IMR-90 (cell line): ENCODE data around the gene GLB1L. TPM values are rescaled to one million over a fixed set of nuclear protein-coding genes. Genes with fewer than 3 reads are reported as not detected.

Experiments used
- ATAC-seq: fragments of 200-7000 bp; cut with Tn5 transposase; 2 replicates; pipeline ENCODE4 v1.9.1; 2020; ENCODE audit warnings: low read depth, mild to moderate bottlenecking, moderate library complexity
- BruUV-seq: library from RNA; stranded (reverse); fragments of 400-500 nt; replicated peaks from 2 replicates; lab custom pipeline; 2021; lab: Mats Ljungman, UMichigan
- CTCF ChIA-PET: fragments of 300-600 bp; formaldehyde crosslinking; extraction: SDS; loops from one replicate; lab custom pipeline; 2021; ENCODE audit warnings: antibody characterized with exemption; lab: Yijun Ruan, JAX
- POLR2A ChIA-PET: fragments of 300-600 bp; sonication (Branson Sonifier 250); formaldehyde crosslinking; loops from one replicate; lab custom pipeline; 2022; ENCODE audit warnings: antibody characterized with exemption; ENCODE audit not compliant: unreplicated experiment; lab: Charles Lee
- DNase-seq: peaks from one replicate; pipeline ENCODE4 v3.0.0; 2013
- H2AFZ ChIP-seq: replicated peaks from 2 replicates; pipeline ENCODE3; 2013; ENCODE audit warnings: low read length, mild to moderate bottlenecking; ENCODE audit not compliant: poor library complexity
- H2AK5ac ChIP-seq: 2 replicates; pipeline ENCODE4 v1.6.1; 2013; ENCODE audit warnings: low read depth, low read length, inconsistent platforms
- H2AK9ac ChIP-seq: replicated peaks from 2 replicates; pipeline ENCODE3; 2013; ENCODE audit warnings: mild to moderate bottlenecking, low read depth, low read length, moderate library complexity; ENCODE audit not compliant: poor library complexity
- H2BK120ac ChIP-seq: 2 replicates; pipeline ENCODE4 v1.6.1; 2013; ENCODE audit warnings: low read depth, low read length, inconsistent platforms
- H2BK15ac ChIP-seq: 3 replicates; pipeline ENCODE4 v1.6.1; 2013; ENCODE audit warnings: low read depth, low read length, inconsistent platforms
- H2BK20ac ChIP-seq: 2 replicates; pipeline ENCODE4 v1.6.1; 2013; ENCODE audit warnings: low read depth, mild to moderate bottlenecking, inconsistent platforms, low read length, moderate library complexity
- H2BK5ac ChIP-seq: 2 replicates; pipeline ENCODE4 v1.6.1; 2013; ENCODE audit warnings: mild to moderate bottlenecking, low read depth, low read length, inconsistent platforms; ENCODE audit not compliant: poor library complexity, severe bottlenecking
- H3K14ac ChIP-seq: replicated peaks from 2 replicates; pipeline ENCODE4 v1.6.1; 2013; ENCODE audit warnings: low read depth, low read length, inconsistent platforms
- H3K18ac ChIP-seq: 2 replicates; pipeline ENCODE4 v1.6.1; 2013; ENCODE audit warnings: low read depth, low read length, control low read depth
- H3K23ac ChIP-seq: 2 replicates; pipeline ENCODE4 v1.6.1; 2013; ENCODE audit warnings: low read depth, low read length, inconsistent platforms
- H3K27ac ChIP-seq: 2 replicates; pipeline ENCODE4 v1.5.1; 2013; ENCODE audit warnings: mild to moderate bottlenecking, control low read depth, low read length; ENCODE audit not compliant: insufficient read depth
- H3K27me3 ChIP-seq: 2 replicates; pipeline ENCODE4 v1.6.1; 2013; ENCODE audit warnings: low read length; ENCODE audit not compliant: control insufficient read depth, insufficient read depth
- H3K36me3 ChIP-seq: 2 replicates; pipeline ENCODE4 v1.6.1; 2013; ENCODE audit warnings: low read length, mixed read lengths; ENCODE audit not compliant: control insufficient read depth, insufficient read depth
- H3K4ac ChIP-seq: 2 replicates; pipeline ENCODE4 v1.6.1; 2013; ENCODE audit warnings: low read depth, low read length, inconsistent platforms
- H3K4me1 ChIP-seq: 2 replicates; pipeline ENCODE4 v1.6.1; 2013; ENCODE audit warnings: low read length, mixed read lengths; ENCODE audit not compliant: control insufficient read depth, insufficient read depth
- H3K4me2 ChIP-seq: 2 replicates; pipeline ENCODE4 v1.6.1; 2013; ENCODE audit warnings: low read depth, mild to moderate bottlenecking, control low read depth, low read length, moderate library complexity
- H3K4me3 ChIP-seq: 2 replicates; pipeline ENCODE4 v1.5.1; 2013; ENCODE audit warnings: low read depth, mild to moderate bottlenecking, control low read depth, low read length, moderate library complexity; ENCODE audit not compliant: insufficient read depth
- H3K56ac ChIP-seq: 2 replicates; pipeline ENCODE4 v1.6.1; 2013; ENCODE audit warnings: low read length, inconsistent platforms; ENCODE audit not compliant: insufficient read depth; ENCODE audit errors: extremely low read depth
- H3K79me1 ChIP-seq, 2 experiments: 2 replicates each; pipeline ENCODE4 v1.6.1; 2013; ENCODE audit warnings: low read length in 2 of 2, inconsistent platforms in 1 of 2, low read depth in 1 of 2
- H3K9ac ChIP-seq: 2 replicates; pipeline ENCODE4 v1.6.1; 2013; ENCODE audit warnings: low read depth, low read length, control low read depth
- H3K9me1 ChIP-seq: 2 replicates; pipeline ENCODE4 v1.6.1; 2013; ENCODE audit warnings: low read length, inconsistent platforms; ENCODE audit not compliant: insufficient read depth
- H3K9me3 ChIP-seq: 2 replicates; pipeline ENCODE4 v1.6.1; 2013; ENCODE audit warnings: low read length; ENCODE audit not compliant: control insufficient read depth, insufficient read depth
- H4K20me1 ChIP-seq: 2 replicates; pipeline ENCODE4 v1.6.1; 2013; ENCODE audit warnings: low read length, inconsistent platforms; ENCODE audit not compliant: insufficient read depth
- H4K5ac ChIP-seq: 2 replicates; pipeline ENCODE4 v1.6.1; 2013; ENCODE audit warnings: mild to moderate bottlenecking, low read depth, low read length, control low read depth
- H4K8ac ChIP-seq, 2 experiments: 2 replicates each; pipeline ENCODE4 v1.6.1; 2013; ENCODE audit warnings: low read depth in 2 of 2, low read length in 2 of 2, control low read depth in 1 of 2, inconsistent platforms in 1 of 2
- H4K91ac ChIP-seq: 2 replicates; pipeline ENCODE4 v1.6.1; 2013; ENCODE audit warnings: low read depth, low read length, inconsistent platforms; ENCODE audit not compliant: insufficient read depth
- BHLHE40 ChIP-seq: fragments of 150-350 bp; IDR thresholded peaks from 2 replicates; pipeline ENCODE4 v1.6.1; 2016; ENCODE audit warnings: mild to moderate bottlenecking, low read depth, low read length
- CEBPB ChIP-seq: IDR thresholded peaks from 2 replicates; pipeline ENCODE4 v1.6.1; 2012; ENCODE audit warnings: low read depth, low read length, improper control_type of control experiment
- CHD1 ChIP-seq: IDR thresholded peaks from 2 replicates; pipeline ENCODE4 v1.6.1; 2012; ENCODE audit warnings: low read depth, low read length, improper control_type of control experiment
- ELK1 ChIP-seq: fragments of 150-350 bp; IDR thresholded peaks from 2 replicates; pipeline ENCODE4 v1.6.1; 2016; ENCODE audit warnings: low read depth, mild to moderate bottlenecking, low read length, moderate library complexity, borderline replicate concordance
- FOS ChIP-seq: fragments of 150-350 bp; IDR thresholded peaks from 2 replicates; pipeline ENCODE4 v1.6.1; 2016; ENCODE audit warnings: low read depth, low read length
- MAFK ChIP-seq: IDR thresholded peaks from 2 replicates; pipeline ENCODE4 v1.6.1; 2012; ENCODE audit warnings: low read depth, low read length, improper control_type of control experiment
- MAZ ChIP-seq: IDR thresholded peaks from 2 replicates; pipeline ENCODE4 v1.6.1; 2012; ENCODE audit warnings: low read depth, mild to moderate bottlenecking, low read length, improper control_type of control experiment, moderate library complexity, borderline replicate concordance
- MXI1 ChIP-seq: IDR thresholded peaks from 2 replicates; pipeline ENCODE4 v1.6.1; 2012; ENCODE audit warnings: low read depth, mild to moderate bottlenecking, low read length, moderate library complexity, borderline replicate concordance
- NFE2L2 ChIP-seq: fragments of 150-350 bp; IDR thresholded peaks from 2 replicates; pipeline ENCODE4 v1.6.1; 2016; ENCODE audit warnings: low read depth, mild to moderate bottlenecking, low read length
- POLR2A ChIP-seq: IDR thresholded peaks from 2 replicates; pipeline ENCODE4 v1.6.1; 2012; ENCODE audit warnings: mild to moderate bottlenecking, low read depth, low read length
- RAD21 ChIP-seq: IDR thresholded peaks from 2 replicates; pipeline ENCODE4 v1.6.1; 2012; ENCODE audit warnings: low read length, improper control_type of control experiment
- RCOR1 ChIP-seq: IDR thresholded peaks from 2 replicates; pipeline ENCODE4 v1.6.1; 2012; ENCODE audit warnings: mild to moderate bottlenecking, low read length, improper control_type of control experiment; ENCODE audit not compliant: insufficient replicate concordance
- RFX5 ChIP-seq: IDR thresholded peaks from 2 replicates; pipeline ENCODE4 v1.8.0; 2012; ENCODE audit warnings: low read depth, mild to moderate bottlenecking, low read length, moderate library complexity
- SMC3 ChIP-seq: fragments of 150-350 bp; IDR thresholded peaks from 2 replicates; pipeline ENCODE4 v1.6.1; 2016; ENCODE audit warnings: low read depth, mild to moderate bottlenecking, antibody characterized with exemption, low read length, moderate library complexity
- WGBS, 2 experiments: methylation state at CpG; one replicate each; pipeline versions ENCODE4 v1.1.5 to v1.1.7; 2013; ENCODE audit warnings: missing lambda C conversion rate in 2 of 2; ENCODE audit not compliant: insufficient read length in 1 of 2; ENCODE audit errors: extremely low coverage in 2 of 2; 5-methylcytosine and 5-hydroxymethylcytosine counted together
- dilution Hi-C: fragments of 300-500 bp; cut with HindIII; formaldehyde crosslinking; loops from one replicate; pipeline ENCODE4 v1.14.3; 2018; ENCODE audit warnings: low sequenced_read_pairs; ENCODE audit not compliant: unreplicated experiment
- in situ Hi-C: fragments of 300-500 bp; cut with MboI; formaldehyde crosslinking; loops from 3 replicates; pipeline ENCODE4 v1.14.3; 2019; ENCODE audit warnings: low sequenced_read_pairs, inconsistent platforms, mixed read lengths
- intact Hi-C: fragments of 100-400 bp; cut with micrococcal nuclease; formaldehyde crosslinking; loops from 2 replicates; pipeline ENCODE4 v1.10.0; 2022
- polyA plus RNA-seq, 3 experiments: library from polyadenylated mRNA; depleted of rRNA; stranded (reverse); fragments of >200 nt; gene quantifications; 2 replicates each; pipeline ENCODE4 v1.2.3, GENCODE V29; 2012; ENCODE audit warnings: low replicate concordance in 1 of 3
- total RNA-seq: library from RNA; depleted of rRNA; stranded (reverse); fragments of >200 nt; gene quantifications from 2 replicates; pipeline ENCODE4 v1.2.3, GENCODE V29; 2012
- TF ChIP-seq, protein P1 (sequence below): fragments of 150-350 bp; IDR thresholded peaks from 2 replicates; pipeline ENCODE4 v1.6.1; 2017; ENCODE audit warnings: mild to moderate bottlenecking, antibody characterized with exemption, low read length, low read depth
- TF ChIP-seq, protein P2 (sequence below): conservative IDR thresholded peaks from 2 replicates; pipeline ENCODE4 v1.5.1; 2012; ENCODE audit warnings: mild to moderate bottlenecking, low read depth, low read length, improper control_type of control experiment

The GLB1L gene
- total and polyA plus RNA-seq, 2 of the 4 experiments (the other 2 are of a cell fraction), result 4.1 to 6.2 TPM

- Histone ChIP-seq H2AFZ (no peak overlapping the region), H2BK120ac (no peak overlapping the region), H3K23ac (no peak overlapping the region), H3K9ac (no peak overlapping the region), H4K20me1 (no peaks in the 10 kb centered on the region), H3K9me3 (no peaks in the 10 kb centered on the region), H2AK5ac (no peak overlapping the region), H3K27ac (no peak overlapping the region), H4K8ac (no peak overlapping the region), H4K5ac (no peak overlapping the region), H3K36me3 (no peaks in the 10 kb centered on the region), H2BK20ac (no peak overlapping the region), H2AK9ac (no peak overlapping the region), H3K79me1 (no peaks in the 10 kb centered on the region), H3K27me3 (peaks cover 35% of the 10 kb centered on the region), H3K9me1 (no peaks in the 10 kb centered on the region), H2BK15ac (no peak overlapping the region), H3K14ac (no peak overlapping the region), H3K4me2 (no peak overlapping the region), H3K4me3 (no peak overlapping the region), H4K91ac (no peak overlapping the region), H2BK5ac (no peak overlapping the region), H3K4ac (no peak overlapping the region), H3K18ac (no peak overlapping the region), H3K4me1 (no peaks in the 10 kb centered on the region), H3K56ac (no peak overlapping the region)
- CTCF ChIA-PET, result interaction anchor here (0.8 to 1.1 kb wide), 2 partner anchors 12 to 13 kb away, joined by 3 to 4 read pairs; partner anchors contain the start of gene DNAJB2
- POLR2A ChIA-PET, result no interaction called here
- BruUV-seq, result no TSS peak
- in situ Hi-C loops, result no loop called here
- no peak for DNase-seq
- no peak for ATAC-seq
- WGBS, 2 experiments, result 83% methylated on average over 1 of the region's 5 CpGs; no CpG with 5 or more reads in 1 of the 2 experiments
- dilution Hi-C loops, result no loop called here
- TF ChIP-seq MAFK (no peak), RFX5 (no peak), CEBPB (no peak), RCOR1 (no peak), CHD1 (no peak), POLR2A (no peak), BHLHE40 (no peak), ELK1 (no peak), MAZ (no peak), FOS (no peak), MXI1 (no peak), NFE2L2 (no peak), RAD21 (no peak), SMC3 (no peak)
- TF ChIP-seq, protein P1, sequence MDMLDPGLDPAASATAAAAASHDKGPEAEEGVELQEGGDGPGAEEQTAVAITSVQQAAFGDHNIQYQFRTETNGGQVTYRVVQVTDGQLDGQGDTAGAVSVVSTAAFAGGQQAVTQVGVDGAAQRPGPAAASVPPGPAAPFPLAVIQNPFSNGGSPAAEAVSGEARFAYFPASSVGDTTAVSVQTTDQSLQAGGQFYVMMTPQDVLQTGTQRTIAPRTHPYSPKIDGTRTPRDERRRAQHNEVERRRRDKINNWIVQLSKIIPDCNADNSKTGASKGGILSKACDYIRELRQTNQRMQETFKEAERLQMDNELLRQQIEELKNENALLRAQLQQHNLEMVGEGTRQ, result no peak
- TF ChIP-seq, protein P2, sequence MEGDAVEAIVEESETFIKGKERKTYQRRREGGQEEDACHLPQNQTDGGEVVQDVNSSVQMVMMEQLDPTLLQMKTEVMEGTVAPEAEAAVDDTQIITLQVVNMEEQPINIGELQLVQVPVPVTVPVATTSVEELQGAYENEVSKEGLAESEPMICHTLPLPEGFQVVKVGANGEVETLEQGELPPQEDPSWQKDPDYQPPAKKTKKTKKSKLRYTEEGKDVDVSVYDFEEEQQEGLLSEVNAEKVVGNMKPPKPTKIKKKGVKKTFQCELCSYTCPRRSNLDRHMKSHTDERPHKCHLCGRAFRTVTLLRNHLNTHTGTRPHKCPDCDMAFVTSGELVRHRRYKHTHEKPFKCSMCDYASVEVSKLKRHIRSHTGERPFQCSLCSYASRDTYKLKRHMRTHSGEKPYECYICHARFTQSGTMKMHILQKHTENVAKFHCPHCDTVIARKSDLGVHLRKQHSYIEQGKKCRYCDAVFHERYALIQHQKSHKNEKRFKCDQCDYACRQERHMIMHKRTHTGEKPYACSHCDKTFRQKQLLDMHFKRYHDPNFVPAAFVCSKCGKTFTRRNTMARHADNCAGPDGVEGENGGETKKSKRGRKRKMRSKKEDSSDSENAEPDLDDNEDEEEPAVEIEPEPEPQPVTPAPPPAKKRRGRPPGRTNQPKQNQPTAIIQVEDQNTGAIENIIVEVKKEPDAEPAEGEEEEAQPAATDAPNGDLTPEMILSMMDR, result no peak
- intact Hi-C loops, result no loop called here
Measured at GRCh38 chr2:219266232-219266631, 21.0 kb upstream of the GLB1L start.
